HG02973 (cell line): ENCODE measurements around the gene STOX1.
A peak's percentile ranks its signal among the peaks of the same experiment; 100 is the strongest.
"Not testable (repeated sequence)": the region's sequence is repeated elsewhere in the genome, so short reads cannot be mapped to it uniquely, and the experiment has no call there.

Experiments
- ATAC-seq: cut with Tn5 transposase; IDR thresholded peaks from one replicate; pipeline ENCODE4 v1.9.1; 2021; ENCODE audit warnings: moderate library complexity; ENCODE audit not compliant: unreplicated experiment

The STOX1 gene

DNA sequence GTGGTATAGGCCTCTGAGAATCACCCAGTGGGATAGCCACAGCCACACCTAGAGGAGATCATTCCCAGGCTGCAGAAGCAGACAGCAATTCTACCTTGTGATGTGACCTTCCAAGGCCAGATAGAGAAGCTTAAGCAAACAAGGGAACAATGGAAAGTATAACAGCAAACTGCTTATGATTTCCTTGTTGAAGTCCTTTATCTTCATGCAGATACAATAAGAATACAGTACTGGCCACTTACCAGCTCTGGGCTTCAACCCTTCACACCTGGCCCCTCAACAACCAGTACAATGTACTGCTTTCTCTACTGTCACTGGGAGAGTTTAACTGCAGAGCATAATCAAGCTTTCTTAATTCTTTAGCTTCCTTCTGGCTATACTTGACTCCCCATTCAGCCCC lies 51.2 kb downstream of the STOX1 start:
- ATAC-seq, result no peak

GRCh38 chr10:68879628-68880027 lies 52.3 kb downstream of the STOX1 start:
- no peak for ATAC-seq

- no peak for ATAC-seq
Observed at GRCh38 chr10:68880181-68880580, 52.9 kb downstream of the STOX1 start.

DNA sequence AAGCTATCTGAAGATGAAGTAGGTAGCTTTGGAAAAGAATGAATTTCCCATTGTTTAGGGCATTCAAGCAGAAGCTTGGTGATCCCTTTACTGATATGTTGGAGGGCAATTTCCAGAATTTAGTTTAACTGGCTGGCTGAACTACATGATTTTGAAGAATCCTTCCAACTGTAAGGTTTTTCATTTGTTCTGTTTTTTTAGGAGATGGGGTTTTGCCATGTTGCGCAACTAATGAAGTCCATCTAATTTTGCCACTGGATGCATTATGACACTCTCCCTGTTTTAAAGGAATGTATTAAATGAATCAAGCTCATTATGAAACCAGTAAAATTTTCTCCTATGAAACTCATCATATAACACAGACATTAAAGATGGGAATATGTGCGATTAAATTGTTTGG lies 67.7 kb downstream of the STOX1 start:
- no peak for ATAC-seq

DNA sequence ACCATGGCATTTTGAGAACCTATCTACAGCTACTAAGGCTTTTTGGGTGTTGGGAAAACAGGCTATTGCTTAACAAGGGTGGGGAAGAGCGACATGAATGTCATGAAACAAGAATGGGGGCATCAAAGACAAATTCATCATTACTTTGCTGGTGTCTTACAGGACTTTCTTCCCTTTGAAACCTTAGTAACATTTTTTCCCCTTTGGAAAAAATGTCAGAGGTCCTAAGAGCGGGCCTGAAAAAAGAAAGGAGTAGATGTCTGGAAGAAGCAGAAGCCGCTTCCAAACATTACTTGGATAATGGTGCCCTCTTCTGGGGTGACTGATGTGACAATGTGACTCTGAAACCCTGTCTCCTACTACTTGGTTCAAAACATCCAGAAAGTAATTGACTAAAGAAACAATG lies 70.0 kb downstream of the STOX1 start:
- no peak for ATAC-seq

GRCh38 chr10:68899186-68899745 lies 71.9 kb downstream of the STOX1 start:
- no peak for ATAC-seq

- ATAC-seq, result no peak
Observed at GRCh38 chr10:68900427-68901104, 73.2 kb downstream of the STOX1 start.

- peak; percentile 96 for ATAC-seq
Observed at GRCh38 chr10:68901105-68901927, 74.0 kb downstream of the STOX1 start, which contains the start of gene DDX50. Gene DDX50, plus strand, starts transcription at chr10:68901315. Its CDS starts 70 bp downstream, at chr10:68901385.

DNA sequence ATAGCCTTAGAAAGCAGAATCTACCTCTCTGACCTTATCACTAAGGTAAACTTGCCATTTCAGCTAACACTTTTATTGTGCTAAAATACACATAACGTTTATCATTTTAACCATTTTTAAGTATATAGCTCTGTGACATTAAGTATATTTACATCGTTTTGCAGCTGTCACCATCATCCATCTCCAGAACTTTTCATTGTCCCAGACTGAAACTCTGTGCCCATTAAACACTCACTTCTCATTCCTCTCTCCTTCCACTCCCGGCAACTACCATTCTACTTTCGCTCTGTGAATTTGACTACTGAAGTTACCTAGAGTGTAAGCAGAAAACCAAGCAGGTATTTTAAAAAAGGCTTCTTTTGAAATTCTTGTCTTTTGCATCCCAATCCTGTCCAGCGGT lies 75.1 kb downstream of the STOX1 start:
- ATAC-seq, result no peak

GRCh38 chr10:68924593-68924992 lies 97.3 kb downstream of the STOX1 start:
- ATAC-seq, result no peak

DNA sequence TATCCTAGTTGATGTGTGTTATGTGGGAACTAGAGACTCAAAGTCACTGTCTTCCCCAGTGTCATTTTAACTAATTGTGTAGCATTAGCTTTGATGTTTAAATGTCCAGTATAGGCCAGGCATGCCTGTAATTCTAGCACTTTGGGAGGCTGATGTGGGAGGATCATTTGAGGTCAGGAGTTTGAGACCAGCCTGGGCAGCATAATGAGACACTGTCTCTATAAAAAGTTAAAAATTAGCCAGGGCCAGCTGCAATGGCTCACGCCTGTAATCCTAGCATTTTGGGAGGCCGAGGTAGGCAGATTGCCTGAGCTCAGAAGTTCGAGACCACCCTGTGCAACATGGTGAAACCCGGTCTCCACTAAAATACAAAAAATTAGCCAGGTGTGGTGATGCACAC lies 98.2 kb downstream of the STOX1 start:
- ATAC-seq, result no peak

- ATAC-seq, result not testable (repeated sequence)
Observed at GRCh38 chr10:68929157-68929556, 101.8 kb downstream of the STOX1 start.

DNA sequence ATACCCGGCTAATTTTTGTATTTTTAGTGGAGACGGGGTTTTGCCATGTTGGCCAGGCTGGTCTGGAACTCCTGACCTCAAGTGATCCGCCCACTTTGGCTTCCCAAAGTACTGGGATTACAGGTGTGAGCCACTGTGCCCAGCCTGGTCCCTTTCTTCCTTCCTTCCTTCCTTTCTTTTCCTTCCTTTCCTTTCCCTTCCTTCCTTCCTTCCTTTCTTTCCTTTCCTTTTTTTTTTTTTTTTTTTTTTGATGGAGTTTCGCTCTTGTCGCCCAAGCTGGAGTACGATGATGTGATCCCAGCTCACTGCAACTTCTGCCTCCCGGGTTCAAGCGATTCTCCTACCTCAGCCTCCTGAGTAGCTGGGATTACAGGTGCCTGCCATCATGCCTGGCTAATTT lies 102.6 kb downstream of the STOX1 start:
- not testable (repeated sequence) for ATAC-seq

DNA sequence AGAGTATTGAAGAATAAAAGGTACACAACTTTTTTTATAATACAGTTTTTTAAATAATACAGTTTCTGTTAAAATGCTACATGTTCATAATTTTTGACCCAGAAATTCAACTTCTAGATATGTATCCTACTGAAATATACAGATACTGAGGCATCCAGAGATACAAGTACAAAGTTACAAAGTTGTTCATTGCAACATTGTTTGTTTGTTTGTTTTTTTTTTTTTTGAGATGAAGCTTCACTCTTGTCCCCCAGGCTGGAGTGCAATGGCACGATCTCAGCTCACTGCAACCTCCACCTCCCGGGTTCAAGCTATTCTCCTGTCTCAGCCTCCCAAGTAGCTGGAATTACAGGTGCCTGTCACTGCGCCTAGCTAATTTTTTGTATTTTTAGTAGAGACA lies 105.5 kb downstream of the STOX1 start:
- ATAC-seq, result not testable (repeated sequence)

- ATAC-seq, result no peak
Observed at GRCh38 chr10:68934994-68935393, 107.7 kb downstream of the STOX1 start.

- no peak for ATAC-seq
Observed at GRCh38 chr10:68938117-68938516, 110.8 kb downstream of the STOX1 start.

- no peak for ATAC-seq
Observed at GRCh38 chr10:68938884-68939283, 111.6 kb downstream of the STOX1 start.

GRCh38 chr10:68940917-68941316 lies 113.6 kb downstream of the STOX1 start:
- ATAC-seq, result not testable (repeated sequence)
